Nephron (organoid): ENCODE data around the gene MRTFA.

Experiments
- H3K27ac Mint-ChIP-seq, 3 experiments: 2 replicates each; pipeline ENCODE4 v1.8.0; 2020; ENCODE audit warnings: mixed read lengths in 3 of 3, mild to moderate bottlenecking in 2 of 3, moderate library complexity in 1 of 3
- H3K27me3 Mint-ChIP-seq: 2 replicates; pipeline ENCODE4 v1.8.0; 2021; ENCODE audit warnings: low read depth, mild to moderate bottlenecking, moderate library complexity, mixed read lengths
- H3K36me3 Mint-ChIP-seq: 2 replicates; pipeline ENCODE4 v1.8.0; 2020; ENCODE audit warnings: low read depth, mixed read lengths
- H3K4me1 Mint-ChIP-seq: 2 replicates; pipeline ENCODE4 v1.8.0; 2020; ENCODE audit warnings: mixed read lengths
- H3K4me3 Mint-ChIP-seq, 3 experiments: 2 replicates each; pipeline ENCODE4 v1.8.0; 2020; ENCODE audit warnings: mild to moderate bottlenecking in 3 of 3, mixed read lengths in 3 of 3, moderate library complexity in 2 of 3
- H3K9me3 Mint-ChIP-seq: 2 replicates; pipeline ENCODE4 v1.8.0; 2020; ENCODE audit warnings: mixed read lengths
- TF ChIP-seq, protein P1 (sequence below), 3 experiments: fragments of 200-600 bp; sonication (generic); IDR thresholded peaks; one replicate each; pipeline ENCODE4 v1.5.0; 2021; ENCODE audit warnings: antibody characterized with exemption in 3 of 3; ENCODE audit not compliant: unreplicated experiment in 3 of 3

MRTFA gene

DNA sequence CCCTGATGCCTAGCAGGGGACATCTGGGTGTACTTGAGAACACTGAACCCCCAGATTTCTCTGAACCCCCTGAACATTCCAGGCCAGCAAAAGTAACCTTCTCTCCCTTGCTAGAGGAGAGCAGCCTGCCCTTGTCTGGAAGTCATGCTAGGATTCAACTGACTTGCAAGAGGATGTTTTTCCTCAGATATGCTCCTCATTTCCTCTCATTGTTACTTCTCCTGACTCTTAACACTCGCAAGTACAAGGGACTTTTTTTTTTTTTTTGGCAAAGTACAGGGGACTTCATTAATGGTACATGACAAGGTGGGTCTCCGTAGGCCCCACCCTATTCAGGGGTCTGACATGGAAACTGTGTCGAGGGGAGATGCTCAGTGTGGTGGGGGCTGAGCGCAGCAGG is 36.5 kb upstream of the MRTFA start:
- peaks cover 15% of the 10 kb centered on the region for H3K4me1 Mint-ChIP-seq
- H3K27ac Mint-ChIP-seq = no peak overlapping the region
- no peaks in the 10 kb centered on the region for H3K36me3 Mint-ChIP-seq
- no peak overlapping the region for H3K4me3 Mint-ChIP-seq
- TF ChIP-seq, protein P1, sequence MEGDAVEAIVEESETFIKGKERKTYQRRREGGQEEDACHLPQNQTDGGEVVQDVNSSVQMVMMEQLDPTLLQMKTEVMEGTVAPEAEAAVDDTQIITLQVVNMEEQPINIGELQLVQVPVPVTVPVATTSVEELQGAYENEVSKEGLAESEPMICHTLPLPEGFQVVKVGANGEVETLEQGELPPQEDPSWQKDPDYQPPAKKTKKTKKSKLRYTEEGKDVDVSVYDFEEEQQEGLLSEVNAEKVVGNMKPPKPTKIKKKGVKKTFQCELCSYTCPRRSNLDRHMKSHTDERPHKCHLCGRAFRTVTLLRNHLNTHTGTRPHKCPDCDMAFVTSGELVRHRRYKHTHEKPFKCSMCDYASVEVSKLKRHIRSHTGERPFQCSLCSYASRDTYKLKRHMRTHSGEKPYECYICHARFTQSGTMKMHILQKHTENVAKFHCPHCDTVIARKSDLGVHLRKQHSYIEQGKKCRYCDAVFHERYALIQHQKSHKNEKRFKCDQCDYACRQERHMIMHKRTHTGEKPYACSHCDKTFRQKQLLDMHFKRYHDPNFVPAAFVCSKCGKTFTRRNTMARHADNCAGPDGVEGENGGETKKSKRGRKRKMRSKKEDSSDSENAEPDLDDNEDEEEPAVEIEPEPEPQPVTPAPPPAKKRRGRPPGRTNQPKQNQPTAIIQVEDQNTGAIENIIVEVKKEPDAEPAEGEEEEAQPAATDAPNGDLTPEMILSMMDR (IDR thresholded peaks at IDR 0.05; ENCODE audit: unreplicated experiment in 3 of 3) = no peak
- peaks cover 5% of the 10 kb centered on the region for H3K9me3 Mint-ChIP-seq
- H3K27me3 Mint-ChIP-seq = peaks cover 14% of the 10 kb centered on the region

DNA sequence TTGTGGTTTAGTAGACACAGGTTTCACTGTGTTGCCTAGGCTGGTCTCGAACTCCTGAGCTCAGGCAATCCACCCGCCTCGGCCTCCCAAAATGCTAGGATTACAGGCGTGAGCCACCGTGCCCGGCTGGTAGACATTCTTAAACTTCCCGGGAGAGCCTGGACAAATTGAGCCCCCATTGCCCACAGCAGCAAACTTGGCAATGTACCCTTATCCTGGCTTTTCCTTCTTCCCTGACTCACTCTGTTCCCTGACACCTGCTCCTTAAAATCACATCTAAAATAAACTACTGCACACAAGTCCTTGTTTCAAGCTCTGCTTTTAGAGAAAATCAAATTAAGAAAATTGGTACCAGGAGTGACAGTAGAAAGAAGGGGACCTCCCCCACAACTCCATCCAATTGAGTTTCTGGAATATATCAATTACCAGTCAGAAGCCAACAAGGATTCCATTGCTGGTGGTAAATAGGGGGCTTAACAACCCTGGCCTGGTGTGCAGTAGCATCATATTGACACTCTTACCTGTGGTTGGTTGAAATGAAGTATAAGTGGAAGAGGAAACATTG is 35.4 kb upstream of the MRTFA start:
- TF ChIP-seq, protein P1 (IDR thresholded peaks at IDR 0.05; ENCODE audit: unreplicated experiment in 3 of 3) = no peak
- peaks cover 14% of the 10 kb centered on the region for H3K27me3 Mint-ChIP-seq
- peaks cover 5% of the 10 kb centered on the region for H3K9me3 Mint-ChIP-seq
- no peaks in the 10 kb centered on the region for H3K36me3 Mint-ChIP-seq
- H3K27ac Mint-ChIP-seq = no peak overlapping the region
- no peak overlapping the region for H3K4me3 Mint-ChIP-seq
- peaks cover 18% of the 10 kb centered on the region for H3K4me1 Mint-ChIP-seq

DNA sequence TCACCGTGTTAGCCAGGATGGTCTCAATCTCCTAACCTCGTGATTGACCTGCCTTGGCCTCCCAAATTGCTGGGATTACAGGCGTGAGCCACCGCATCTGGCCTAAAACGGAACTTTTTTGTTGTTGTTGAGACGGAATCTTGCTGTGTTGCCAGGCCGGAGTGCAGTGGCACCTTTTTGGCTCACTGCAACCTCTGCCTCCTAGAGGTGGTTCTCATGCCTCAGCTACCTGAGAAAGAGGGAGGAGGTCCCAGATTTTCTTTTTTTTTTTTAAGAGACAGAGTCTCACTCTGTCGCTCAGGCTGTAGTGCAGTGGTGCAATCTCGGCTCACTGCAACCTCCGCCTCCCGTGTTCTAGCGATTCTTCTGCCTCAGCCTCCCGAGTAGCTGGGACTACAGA is 34.9 kb upstream of the MRTFA start:
- Mint-ChIP-seq H3K27me3 (peaks cover 14% of the 10 kb centered on the region), H3K4me1 (peaks cover 24% of the 10 kb centered on the region), H3K9me3 (peaks cover 5% of the 10 kb centered on the region), H3K4me3 (no peak overlapping the region), H3K27ac (no peak overlapping the region), H3K36me3 (no peaks in the 10 kb centered on the region)
- TF ChIP-seq, protein P1 (IDR thresholded peaks at IDR 0.05; ENCODE audit: unreplicated experiment in 3 of 3) = no peak

DNA sequence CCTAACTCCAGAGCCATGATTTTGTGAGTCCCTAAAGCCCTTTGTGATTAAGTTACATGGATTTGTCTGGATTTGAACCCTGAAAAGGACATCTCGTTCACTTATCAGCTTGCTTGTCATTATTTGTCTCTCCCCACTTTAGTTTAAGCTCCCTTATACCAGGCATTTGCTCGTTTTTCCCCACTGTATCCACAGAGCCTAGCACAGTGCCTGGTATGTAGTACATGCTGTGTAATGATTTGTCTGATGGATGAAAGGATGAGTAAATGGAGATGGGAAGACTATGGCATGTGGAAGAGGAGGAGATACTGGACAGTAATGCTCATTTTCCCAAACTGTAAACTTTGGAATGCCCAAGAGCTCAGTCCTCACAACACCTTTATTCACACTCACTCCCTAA is 33.5 kb upstream of the MRTFA start:
- TF ChIP-seq, protein P1 (IDR thresholded peaks at IDR 0.05; ENCODE audit: unreplicated experiment in 3 of 3) = no peak
- Mint-ChIP-seq H3K9me3 (peaks cover 5% of the 10 kb centered on the region), H3K27me3 (peaks cover 14% of the 10 kb centered on the region), H3K27ac (no peak overlapping the region), H3K4me1 (peaks cover 33% of the 10 kb centered on the region), H3K36me3 (no peaks in the 10 kb centered on the region), H3K4me3 (no peak overlapping the region)

DNA sequence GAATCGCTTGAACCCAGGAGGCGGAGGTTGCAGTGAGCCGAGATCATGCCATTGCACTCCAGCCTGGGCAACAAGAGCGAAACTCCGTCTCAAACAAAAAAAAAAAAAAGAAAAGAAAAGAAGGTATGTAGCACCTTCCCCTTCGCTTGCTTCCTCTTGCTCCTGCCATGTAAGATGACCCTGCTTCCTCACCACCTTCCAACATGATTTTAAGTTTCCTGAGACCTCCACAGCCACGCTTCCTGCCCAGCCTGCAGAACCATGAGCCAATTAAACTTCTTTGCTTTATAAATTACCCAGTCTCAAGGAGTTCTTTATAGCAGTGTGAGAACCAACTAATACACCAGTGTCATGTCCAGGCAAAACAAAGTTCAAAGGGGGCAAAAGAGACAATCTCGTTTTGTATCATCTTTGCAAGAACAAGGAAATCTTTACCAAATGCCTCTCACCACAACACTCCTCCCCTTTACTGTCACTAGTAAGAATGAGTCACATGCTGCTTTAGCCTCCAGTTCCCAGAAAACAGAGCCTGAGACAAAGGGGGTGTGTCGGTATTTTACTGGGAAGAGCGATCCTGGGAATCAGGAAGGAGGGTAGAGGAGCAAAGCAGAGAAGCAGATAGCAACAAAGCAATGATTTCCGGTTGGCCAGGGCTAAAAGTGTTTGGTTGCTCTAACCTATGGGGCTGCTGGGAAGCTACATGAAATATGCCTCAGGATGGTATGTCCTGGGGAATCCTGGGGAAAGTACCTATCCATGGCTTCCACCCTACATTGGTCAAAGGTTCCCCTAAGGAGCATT is 32.3 kb upstream of the MRTFA start:
- Mint-ChIP-seq H3K9me3 (peaks cover 5% of the 10 kb centered on the region), H3K4me3 (no peak overlapping the region), H3K27me3 (peaks cover 14% of the 10 kb centered on the region), H3K27ac (peak overlapping the region; percentile 58 to 64 (median 62)), H3K4me1 (peaks cover 39% of the 10 kb centered on the region), H3K36me3 (no peaks in the 10 kb centered on the region)
- TF ChIP-seq, protein P1 (IDR thresholded peaks at IDR 0.05; ENCODE audit: unreplicated experiment in 3 of 3) = no peak
